Embryonic facial prominence (tissue), 1 donor: Measurements from ENCODE around the gene FNDC3B.

Source experiments
- DNase-seq: peaks from one replicate; pipeline ENCODE4 v3.0.0-alpha.2; 2016; ENCODE audit errors: extremely low spot score

The FNDC3B gene

GRCh38 chr3:172333692-172334457, 294.5 kb downstream of the FNDC3B start:
- DNase-seq = no peak

GRCh38 chr3:172334671-172335207, 295.4 kb downstream of the FNDC3B start:
- DNase-seq = no peak

- no peak for DNase-seq
Measured at GRCh38 chr3:172339892-172340291, 300.5 kb downstream of the FNDC3B start.

GRCh38 chr3:172340583-172340982, 301.2 kb downstream of the FNDC3B start:
- DNase-seq = no peak

DNA sequence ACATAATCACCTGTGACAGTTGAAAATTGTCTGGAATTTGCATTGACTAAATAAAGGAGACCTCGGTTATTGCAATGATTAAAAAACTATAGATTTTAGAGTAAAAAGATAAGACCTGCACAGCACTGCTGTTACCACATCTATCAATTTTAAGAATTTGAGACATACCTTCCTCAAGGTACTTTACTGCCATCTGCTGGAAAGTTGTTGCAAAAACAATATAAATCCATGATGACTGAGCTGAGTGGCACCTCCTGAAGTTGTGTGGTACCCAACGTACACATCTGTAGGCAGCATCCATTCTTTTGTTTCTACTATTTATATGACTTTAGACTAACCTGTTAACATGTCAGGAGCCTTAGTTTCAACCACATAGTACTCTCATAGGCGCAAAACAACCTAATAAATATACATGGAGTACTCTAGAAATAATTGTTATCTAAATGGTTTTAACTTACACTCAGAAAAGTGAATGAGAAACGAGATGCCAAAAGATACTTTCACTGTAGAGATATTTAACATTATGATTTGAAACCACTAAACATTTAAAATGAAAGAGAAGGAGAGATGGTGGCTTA, 302.2 kb downstream of the FNDC3B start:
- DNase-seq = no peak

GRCh38 chr3:172342097-172342659, 302.8 kb downstream of the FNDC3B start:
- DNase-seq = no peak

DNA sequence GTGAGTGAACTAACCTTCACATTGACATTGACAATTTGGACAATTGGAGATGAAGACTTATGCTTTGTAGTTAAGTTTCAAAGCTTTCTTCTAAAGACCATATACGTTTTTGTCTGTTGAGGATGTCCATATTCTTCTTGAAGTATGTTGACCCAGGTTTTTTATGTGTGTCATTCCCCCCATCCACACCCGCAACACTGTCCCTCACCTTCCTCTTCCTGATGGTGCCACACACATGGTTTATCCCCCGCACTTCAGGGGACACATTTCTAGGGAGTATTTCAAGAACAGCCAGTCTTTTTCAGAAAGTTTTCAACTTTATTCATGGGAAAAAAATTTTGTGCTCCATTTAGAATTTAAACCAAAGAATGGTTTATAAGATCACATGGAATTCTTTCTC, 303.7 kb downstream of the FNDC3B start:
- DNase-seq = no peak

DNA sequence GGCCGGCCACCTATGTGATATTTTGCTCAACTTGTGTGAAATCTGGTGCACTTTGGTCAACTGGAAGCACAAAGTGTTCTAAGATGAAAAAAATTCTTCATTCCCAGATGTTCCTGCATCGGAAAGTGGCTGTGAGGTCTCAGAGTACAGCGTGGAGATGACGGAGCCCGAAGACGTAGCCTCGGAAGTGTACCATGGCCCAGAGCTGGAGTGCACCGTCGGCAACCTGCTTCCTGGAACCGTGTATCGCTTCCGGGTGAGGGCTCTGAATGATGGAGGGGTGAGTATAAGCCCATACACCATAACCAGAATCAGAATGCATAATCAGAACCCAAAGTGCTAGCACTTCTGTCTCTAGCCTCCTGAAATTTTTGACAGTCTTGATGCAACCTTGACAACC, 304.6 kb downstream of the FNDC3B start:
- no peak for DNase-seq

DNA sequence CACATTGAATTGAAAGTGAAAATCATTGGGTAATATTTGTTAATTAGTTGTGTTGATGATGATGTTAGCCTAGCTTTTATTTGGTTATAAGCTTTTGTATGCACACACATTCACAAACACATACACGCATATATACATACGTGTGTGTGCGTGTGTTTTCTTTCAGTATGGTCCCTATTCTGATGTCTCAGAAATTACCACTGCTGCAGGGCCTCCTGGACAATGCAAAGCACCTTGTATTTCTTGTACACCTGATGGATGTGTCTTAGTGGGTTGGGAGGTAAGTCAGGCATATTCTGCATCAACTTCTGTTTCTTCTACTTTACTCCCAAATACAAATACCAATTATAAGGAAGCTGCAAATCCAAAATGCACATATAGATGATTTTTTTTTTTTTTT, 306.8 kb downstream of the FNDC3B start:
- DNase-seq = no peak

- DNase-seq = no peak
Measured at GRCh38 chr3:172347895-172348679, 308.7 kb downstream of the FNDC3B start.

GRCh38 chr3:172351895-172352466, 312.6 kb downstream of the FNDC3B start:
- no peak for DNase-seq

- no peak for DNase-seq
Measured at GRCh38 chr3:172352786-172353185, 313.4 kb downstream of the FNDC3B start.

DNA sequence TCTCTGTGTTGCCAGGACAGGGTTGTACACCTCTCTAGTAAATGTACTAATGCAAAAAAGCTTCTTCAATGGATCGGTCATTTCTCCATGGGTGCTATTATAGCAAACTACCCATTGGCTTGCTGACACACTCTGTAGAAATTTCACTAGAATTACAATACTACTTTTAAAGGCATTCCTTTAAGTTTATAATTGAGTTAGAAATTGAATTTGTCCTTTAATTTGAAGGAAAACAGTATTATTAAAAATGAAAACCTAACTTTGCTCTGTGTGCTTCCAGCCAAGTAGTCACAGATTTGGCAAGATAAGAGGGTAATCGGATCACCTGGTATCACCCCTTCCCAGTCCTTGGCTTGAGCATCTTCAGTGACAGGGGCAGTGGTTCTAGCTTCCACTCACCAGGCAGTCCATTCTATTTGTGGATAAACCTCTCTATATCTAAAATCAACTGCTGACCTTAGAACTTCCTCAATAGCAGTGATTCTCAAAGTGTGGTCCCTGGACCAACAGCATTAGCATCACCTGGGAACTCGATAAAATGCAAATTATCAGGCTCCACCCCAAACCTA, 315.6 kb downstream of the FNDC3B start:
- DNase-seq = no peak

DNA sequence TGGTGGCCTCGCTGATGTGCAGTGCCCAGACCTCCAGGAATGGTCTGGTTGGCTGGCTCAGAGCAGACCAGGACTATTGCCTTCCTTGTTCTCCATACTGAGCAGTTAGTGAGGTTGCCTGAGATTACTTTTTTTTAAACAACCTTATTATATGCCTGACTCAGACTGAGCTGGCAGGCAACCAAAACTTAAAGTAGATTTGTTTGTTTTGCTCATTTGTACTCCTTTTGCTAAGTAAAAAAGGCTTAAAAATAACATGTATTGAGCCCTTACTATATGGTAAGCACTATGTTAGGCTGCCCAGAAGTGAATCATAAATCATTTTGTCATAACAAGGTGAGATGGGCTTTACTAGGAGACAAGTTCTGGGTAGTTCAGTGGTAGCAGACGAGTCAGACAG, 316.5 kb downstream of the FNDC3B start:
- no peak for DNase-seq

DNA sequence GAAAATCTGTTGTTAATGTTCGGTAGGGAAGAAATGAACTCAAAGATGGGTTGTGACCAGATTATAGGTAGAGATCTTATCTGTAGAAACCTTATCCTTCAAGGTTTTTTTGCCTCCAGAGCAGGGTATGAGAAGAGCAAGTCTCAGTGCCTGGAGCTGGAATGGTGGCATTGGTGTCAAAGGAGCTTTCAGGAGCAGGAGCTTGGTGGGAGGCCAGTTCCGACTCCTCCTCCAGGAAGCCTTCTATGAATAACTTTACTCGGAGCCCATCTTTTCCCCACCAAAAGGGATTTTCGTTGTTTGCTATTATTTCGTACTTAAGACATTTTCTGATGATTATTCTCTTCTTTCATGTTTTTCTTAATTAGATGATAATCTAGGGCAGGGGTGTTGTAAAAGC, 317.0 kb downstream of the FNDC3B start:
- DNase-seq = no peak

- DNase-seq = no peak
Measured at GRCh38 chr3:172357850-172358754, 318.7 kb downstream of the FNDC3B start.

DNA sequence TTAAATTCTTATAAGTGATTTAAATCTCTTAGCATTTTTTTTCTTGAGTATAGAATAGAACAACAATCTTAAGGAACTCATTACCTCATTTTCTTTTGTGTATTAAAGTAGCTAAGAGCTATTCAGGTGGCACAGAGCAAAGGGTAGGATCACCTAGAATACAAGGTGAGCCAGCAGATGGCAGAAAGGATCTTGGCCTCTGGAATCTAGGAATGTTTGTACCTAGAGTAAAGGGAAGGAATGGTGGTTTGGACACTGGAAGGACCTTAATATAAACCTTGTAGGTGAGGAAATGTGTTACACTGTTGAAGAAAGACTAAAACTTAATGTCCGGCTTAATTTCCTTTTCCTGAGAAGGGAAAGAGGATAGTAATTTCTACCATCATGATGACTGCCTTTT, 319.9 kb downstream of the FNDC3B start:
- DNase-seq = no peak

- DNase-seq = no peak
Measured at GRCh38 chr3:172359996-172360395, 320.6 kb downstream of the FNDC3B start.

GRCh38 chr3:172362583-172362982, 323.2 kb downstream of the FNDC3B start:
- DNase-seq = no peak

DNA sequence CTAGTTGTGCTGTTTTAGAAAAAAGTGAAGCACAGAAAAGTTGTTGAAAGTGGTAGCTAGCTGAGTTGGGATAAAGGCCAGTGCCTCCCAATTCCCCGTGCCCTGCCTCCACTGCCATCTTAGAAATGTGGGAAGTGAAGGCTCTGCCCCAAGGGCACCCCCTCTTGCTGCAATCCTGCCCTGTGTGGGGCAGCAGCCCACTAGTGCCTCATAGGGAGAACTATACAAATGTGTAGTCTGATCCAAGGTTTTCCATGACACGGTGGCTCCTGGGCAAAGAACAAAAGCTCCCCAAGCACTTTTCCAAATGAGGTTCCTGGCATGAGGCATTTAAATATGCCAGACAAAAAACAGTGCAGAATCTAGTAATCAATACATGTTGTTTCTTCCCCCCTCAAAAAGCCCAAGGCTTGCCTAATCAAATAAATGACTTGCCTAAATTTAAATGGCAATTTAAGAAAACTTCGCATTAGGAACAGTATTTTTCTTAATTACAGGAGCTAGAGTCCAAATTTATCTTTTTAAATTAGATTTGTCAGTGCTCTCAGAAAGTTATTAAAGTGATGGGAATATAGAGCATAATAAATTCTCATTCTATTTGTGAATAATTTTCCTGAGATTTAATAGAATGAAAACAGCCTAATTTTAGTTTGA, 325.1 kb downstream of the FNDC3B start:
- no peak for DNase-seq
